HL-60 (cell line): ENCODE results near the gene RBM42.

Source experiments
- DNase-seq, 2 experiments: peaks; one replicate each; pipeline ENCODE4 v3.0.0-alpha.2; 2010 to 2020; ENCODE audit warnings: low read depth in 1 of 2, low spot score in 1 of 2
- H3K27ac ChIP-seq: fragments of 250-450 bp; sonication (Bioruptor Pico); replicated peaks from 2 replicates; pipeline ENCODE4 v1.5.1; 2020; ENCODE audit warnings: mild to moderate bottlenecking, moderate library complexity
- H3K27me3 ChIP-seq: fragments of 250-450 bp; sonication (Bioruptor Pico); 2 replicates; pipeline ENCODE4 v1.5.1; 2021; ENCODE audit warnings: mild to moderate bottlenecking, moderate library complexity; ENCODE audit not compliant: insufficient read depth, poor library complexity, severe bottlenecking
- H3K4me3 ChIP-seq: replicated peaks from 2 replicates; pipeline ENCODE4 v1.5.1; 2011; ENCODE audit warnings: mild to moderate bottlenecking, control low read depth, low read length; ENCODE audit not compliant: insufficient read depth
- CTCF ChIP-seq: IDR thresholded peaks from one replicate; pipeline ENCODE4 v1.5.1; 2011; ENCODE audit warnings: low read length, control low read depth, inconsistent platforms; ENCODE audit not compliant: insufficient read depth
- GABPA ChIP-seq: IDR thresholded peaks from 2 replicates; pipeline ENCODE4 v1.6.1; 2012; ENCODE audit warnings: low read depth
- POLR2AphosphoS5 ChIP-seq: IDR thresholded peaks from 2 replicates; pipeline ENCODE4 v1.6.1; 2012; ENCODE audit warnings: low read depth
- REST ChIP-seq: IDR thresholded peaks from 2 replicates; pipeline ENCODE4 v1.6.1; 2012; ENCODE audit warnings: low read depth; ENCODE audit not compliant: insufficient replicate concordance
- SPI1 ChIP-seq: IDR thresholded peaks from 2 replicates; pipeline ENCODE4 v1.6.1; 2012; ENCODE audit warnings: low read depth, mild to moderate bottlenecking, borderline replicate concordance

RBM42 gene

GRCh38 chr19:35623327-35624010, 5.4 kb upstream of the RBM42 start:
- Histone ChIP-seq H3K27me3 (no peaks in the 10 kb centered on the region), H3K27ac (no peak overlapping the region), H3K4me3 (no peak overlapping the region)
- TF ChIP-seq POLR2AphosphoS5 (no peak), CTCF (no peak)
- no peak for DNase-seq

- H3K4me3 ChIP-seq: peak overlapping the region; percentile 88
- H3K27me3 ChIP-seq: no peaks in the 10 kb centered on the region
- no peak for DNase-seq
- H3K27ac ChIP-seq: peak overlapping the region; percentile 83
- no peak for TF ChIP-seq GABPA
- no peak for TF ChIP-seq SPI1
- no peak for TF ChIP-seq POLR2AphosphoS5
- TF ChIP-seq REST: no peak
- TF ChIP-seq CTCF: no peak
Observed at GRCh38 chr19:35628264-35628564, 622 bp upstream of the RBM42 start.

- Histone ChIP-seq H3K4me3 (peak overlapping the region; percentile 88), H3K27ac (peak overlapping the region; percentile 83), H3K27me3 (no peaks in the 10 kb centered on the region)
- no peak for DNase-seq
- TF ChIP-seq REST (no peak), POLR2AphosphoS5 (no peak), CTCF (no peak), SPI1 (no peak; the same call in 1 of the 2 replicates), GABPA (no peak)
Observed at GRCh38 chr19:35629332-35629633, 447 bp downstream of the RBM42 start.

- H3K27me3 ChIP-seq: no peaks in the 10 kb centered on the region
- no peak overlapping the region for H3K4me3 ChIP-seq
- DNase-seq: no peak
- TF ChIP-seq REST: no peak
- TF ChIP-seq POLR2AphosphoS5: no peak
- no peak for TF ChIP-seq SPI1
- TF ChIP-seq GABPA: no peak
- TF ChIP-seq CTCF: no peak
- H3K27ac ChIP-seq: no peak overlapping the region
Observed at GRCh38 chr19:35633727-35634440, 5.0 kb downstream of the RBM42 start.
